H1 (cell line): Measurements from ENCODE around the gene LSM4. TPM values are rescaled to one million over a fixed set of nuclear protein-coding genes. Genes with fewer than 3 reads are reported as not detected.

Experiments used
- CTCF ChIA-PET: fragments of 300-600 bp; sonication (Branson Sonifier 250); formaldehyde crosslinking; loops from one replicate; lab custom pipeline; 2021; ENCODE audit not compliant: partially characterized antibody; lab: Charles Lee
- POLR2A ChIA-PET: fragments of 300-600 bp; sonication (Branson Sonifier 250); formaldehyde crosslinking; loops from one replicate; lab custom pipeline; 2021; ENCODE audit warnings: inconsistent platforms; ENCODE audit not compliant: partially characterized antibody; lab: Charles Lee
- DNase-seq, 2 experiments: peaks; one replicate each; pipeline versions ENCODE4 v3.0.0 to v3.0.0-alpha.2; 2010 to 2022; ENCODE audit warnings: low spot score in 2 of 2, low read depth in 1 of 2, mixed read lengths in 1 of 2
- FAIRE-seq: peaks from 2 replicates; lab custom pipeline; 2011; peaks lifted over from hg19 to GRCh38; lab: Jason Lieb, UNC
- H2AFZ ChIP-seq: 2 replicates; pipeline ENCODE4 v1.8.1; 2012; ENCODE audit warnings: low read length, inconsistent platforms
- H2AK5ac ChIP-seq: 2 replicates; pipeline ENCODE4 v1.6.1; 2013; ENCODE audit warnings: low read depth, low read length
- H2BK120ac ChIP-seq: replicated peaks from 2 replicates; pipeline ENCODE3; 2013; ENCODE audit warnings: low read depth, low read length, inconsistent platforms
- H2BK12ac ChIP-seq: 2 replicates; pipeline ENCODE4 v1.6.1; 2013; ENCODE audit warnings: low read depth, low read length
- H2BK15ac ChIP-seq: 2 replicates; pipeline ENCODE4 v1.6.1; 2013; ENCODE audit warnings: low read length
- H2BK20ac ChIP-seq: 2 replicates; pipeline ENCODE4 v1.6.1; 2013; ENCODE audit warnings: low read length
- H2BK5ac ChIP-seq: 2 replicates; pipeline ENCODE4 v1.6.1; 2013; ENCODE audit warnings: low read depth, low read length
- H3K14ac ChIP-seq: 2 replicates; pipeline ENCODE4 v1.6.1; 2013; ENCODE audit warnings: inconsistent platforms; ENCODE audit not compliant: insufficient read length
- H3K18ac ChIP-seq: 2 replicates; pipeline ENCODE4 v1.6.1; 2013; ENCODE audit warnings: low read length; ENCODE audit errors: extremely low read depth
- H3K23ac ChIP-seq: 2 replicates; pipeline ENCODE4 v1.6.1; 2013; ENCODE audit warnings: inconsistent platforms; ENCODE audit not compliant: insufficient read length
- H3K23me2 ChIP-seq: 2 replicates; pipeline ENCODE4 v1.6.1; 2013; ENCODE audit warnings: low read depth, low read length
- H3K27ac ChIP-seq: 2 replicates; pipeline ENCODE4 v1.6.1; 2011; ENCODE audit warnings: low read depth, low read length, inconsistent platforms
- H3K27me3 ChIP-seq, 4 experiments: replicated peaks in 1 of 4; 1 replicate in 1 of 4; 2 replicates in 3 of 4; pipeline versions ENCODE4 v1.6.1 to v1.8.1; 2011 to 2013; ENCODE audit warnings: low read length in 3 of 4, mild to moderate bottlenecking in 3 of 4, inconsistent platforms in 2 of 4, mixed read lengths in 2 of 4, moderate library complexity in 1 of 4; ENCODE audit not compliant: control insufficient read depth in 3 of 4, insufficient read depth in 3 of 4; ENCODE audit errors: extremely low read depth in 1 of 4
- H3K36me3 ChIP-seq, 4 experiments: 2 replicates each; pipeline versions ENCODE4 v1.6.1 to v1.8.1; 2011 to 2013; ENCODE audit warnings: mild to moderate bottlenecking in 4 of 4, low read length in 3 of 4, moderate library complexity in 2 of 4, control low read depth in 1 of 4, inconsistent platforms in 1 of 4; ENCODE audit not compliant: insufficient read depth in 4 of 4, control insufficient read depth in 2 of 4
- H3K4ac ChIP-seq: replicated peaks from 2 replicates; pipeline ENCODE3; 2013; ENCODE audit warnings: low read length, low read depth, mixed read lengths, inconsistent platforms; ENCODE audit not compliant: insufficient read length
- H3K4me1 ChIP-seq, 4 experiments: replicated peaks in 1 of 4; 1 replicate in 1 of 4; 2 replicates in 3 of 4; pipeline versions ENCODE4 v1.6.1 to v1.8.1; 2011 to 2013; ENCODE audit warnings: low read length in 3 of 4, inconsistent platforms in 2 of 4, mixed read lengths in 1 of 4; ENCODE audit not compliant: insufficient read depth in 4 of 4, control insufficient read depth in 3 of 4
- H3K4me2 ChIP-seq, 2 experiments: 2 replicates each; pipeline versions ENCODE4 v1.6.1 to v1.8.1; 2011 to 2013; ENCODE audit warnings: low read depth in 2 of 2, low read length in 2 of 2, control low read depth in 1 of 2, inconsistent platforms in 1 of 2, mild to moderate bottlenecking in 1 of 2; ENCODE audit not compliant: insufficient read depth in 1 of 2
- H3K4me3 ChIP-seq, 4 experiments: fragments of 200-600, 300-600 bp in 1 of 4; sonication (generic), shearing (Covaris generic), sonication (Bioruptor Twin) in 1 of 4; 2 replicates each; pipeline versions ENCODE4 v1.5.1 to v1.8.1; 2011 to 2016; ENCODE audit warnings: low read length in 4 of 4, low read depth in 3 of 4, control low read depth in 2 of 4, inconsistent platforms in 2 of 4, mild to moderate bottlenecking in 2 of 4, mixed read lengths in 1 of 4, moderate library complexity in 1 of 4; ENCODE audit not compliant: insufficient read depth in 2 of 4; ENCODE audit errors: extremely low read depth in 1 of 4
- H3K56ac ChIP-seq: replicated peaks from 2 replicates; pipeline ENCODE3; 2013; ENCODE audit warnings: low read depth, mild to moderate bottlenecking, mixed read lengths, low read length, inconsistent platforms; ENCODE audit not compliant: insufficient read length
- H3K79me1 ChIP-seq: 2 replicates; pipeline ENCODE4 v1.6.1; 2013; ENCODE audit warnings: low read depth, low read length, control low read depth
- H3K79me2 ChIP-seq, 2 experiments: 2 replicates each; pipeline versions ENCODE4 v1.6.1 to v1.8.1; 2012 to 2013; ENCODE audit warnings: low read length in 2 of 2, mild to moderate bottlenecking in 2 of 2, inconsistent platforms in 1 of 2; ENCODE audit not compliant: insufficient read depth in 2 of 2, control insufficient read depth in 1 of 2
- H3K9ac ChIP-seq, 4 experiments: replicated peaks in 1 of 4; 1 replicate in 1 of 4; 2 replicates in 3 of 4; pipeline versions ENCODE4 v1.6.1 to v1.8.1; 2011 to 2013; ENCODE audit warnings: low read depth in 3 of 4, low read length in 3 of 4, control low read depth in 2 of 4, mild to moderate bottlenecking in 2 of 4, moderate library complexity in 2 of 4, inconsistent platforms in 1 of 4; ENCODE audit errors: extremely low read depth in 1 of 4
- H3K9me3 ChIP-seq, 2 experiments: 2 replicates each; pipeline versions ENCODE4 v1.6.1 to v1.8.1; 2012 to 2013; ENCODE audit warnings: mild to moderate bottlenecking in 2 of 2, moderate library complexity in 2 of 2, control low read depth in 1 of 2, inconsistent platforms in 1 of 2, low read depth in 1 of 2, low read length in 1 of 2, mixed read lengths in 1 of 2; ENCODE audit not compliant: insufficient read depth in 2 of 2
- H4K20me1 ChIP-seq, 2 experiments: replicated peaks in 1 of 2; 2 replicates each; pipeline versions ENCODE3 to v1.8.1; 2011 to 2013; ENCODE audit warnings: inconsistent platforms in 2 of 2, low read length in 2 of 2, mild to moderate bottlenecking in 1 of 2; ENCODE audit not compliant: insufficient read depth in 2 of 2, control insufficient read depth in 1 of 2
- H4K5ac ChIP-seq: 2 replicates; pipeline ENCODE4 v1.6.1; 2013; ENCODE audit warnings: low read length, low read depth, mixed read lengths, inconsistent platforms; ENCODE audit not compliant: insufficient read length
- H4K8ac ChIP-seq: 2 replicates; pipeline ENCODE4 v1.8.0; 2013; ENCODE audit warnings: mild to moderate bottlenecking, moderate library complexity, low read length, inconsistent platforms; ENCODE audit not compliant: insufficient read depth; ENCODE audit errors: extremely low read depth
- H4K91ac ChIP-seq: replicated peaks from 2 replicates; pipeline ENCODE3; 2013; ENCODE audit warnings: low read length, mixed read lengths, inconsistent platforms; ENCODE audit not compliant: insufficient read length
- BRCA1 ChIP-seq: IDR thresholded peaks from 2 replicates; pipeline ENCODE4 v1.6.1; 2012; ENCODE audit warnings: low read depth, low read length, improper control_type of control experiment
- HDAC2 ChIP-seq, 2 experiments: fragments of 300-600 bp in 1 of 2; sonication (generic) in 1 of 2; IDR thresholded peaks; 2 replicates each; pipeline ENCODE4 v1.6.1; 2011 to 2012; ENCODE audit warnings: low read depth in 2 of 2, low read length in 2 of 2, mild to moderate bottlenecking in 2 of 2, moderate library complexity in 2 of 2, borderline replicate concordance in 1 of 2, inconsistent platforms in 1 of 2
- JUN ChIP-seq: IDR thresholded peaks from 2 replicates; pipeline ENCODE4 v1.6.1; 2011; ENCODE audit warnings: low read depth, mild to moderate bottlenecking, improper control_type of control experiment, low read length
- NRF1 ChIP-seq: IDR thresholded peaks from 2 replicates; pipeline ENCODE4 v1.6.1; 2011; ENCODE audit warnings: mild to moderate bottlenecking, low read depth, low read length, improper control_type of control experiment
- PHF8 ChIP-seq: fragments of 200-600 bp; sonication (generic); conservative IDR thresholded peaks from 2 replicates; pipeline ENCODE4 v1.7.1; 2012; ENCODE audit warnings: low read depth, mild to moderate bottlenecking, inconsistent platforms, low read length, moderate library complexity
- RXRA ChIP-seq: IDR thresholded peaks from 2 replicates; pipeline ENCODE4 v1.6.1; 2011; ENCODE audit warnings: low read depth, mild to moderate bottlenecking, low read length, moderate library complexity; ENCODE audit not compliant: insufficient read depth
- SP2 ChIP-seq: IDR thresholded peaks from 2 replicates; pipeline ENCODE4 v1.6.1; 2012; ENCODE audit warnings: mild to moderate bottlenecking, low read length, inconsistent platforms
- SUZ12 ChIP-seq: fragments of 200-600 bp; sonication (generic); IDR thresholded peaks from 2 replicates; pipeline ENCODE4 v1.6.1; 2012; ENCODE audit warnings: mild to moderate bottlenecking, inconsistent platforms, low read length, moderate library complexity, mixed read lengths
- TAF7 ChIP-seq: optimal IDR thresholded peaks from 2 replicates; pipeline ENCODE3; 2011; ENCODE audit warnings: low read depth, mild to moderate bottlenecking, inconsistent platforms, low read length, moderate library complexity, borderline replicate concordance
- TBP ChIP-seq: IDR thresholded peaks from 2 replicates; pipeline ENCODE4 v1.6.1; 2011; ENCODE audit warnings: low read depth, low read length, improper control_type of control experiment
- TCF12 ChIP-seq: IDR thresholded peaks from 2 replicates; pipeline ENCODE4 v1.6.1; 2011; ENCODE audit warnings: low read depth, mild to moderate bottlenecking, low read length
- WGBS, 2 experiments: shearing (Covaris generic) in 1 of 2; methylation state at CpG; one replicate each; pipeline versions ENCODE4 v1.1.6 to v1.1.7; 2013 to 2015; ENCODE audit warnings: low lambda C conversion rate in 2 of 2, mixed read lengths in 2 of 2, inconsistent platforms in 1 of 2, low coverage in 1 of 2, missing lambda C conversion rate in 1 of 2; ENCODE audit not compliant: insufficient replicate concordance in 2 of 2, insufficient coverage in 1 of 2, insufficient read length in 1 of 2; ENCODE audit errors: extremely low coverage in 1 of 2, missing lambda C conversion rate in 1 of 2; 5-methylcytosine and 5-hydroxymethylcytosine counted together
- polyA plus RNA-seq, 7 experiments: library from polyadenylated mRNA; depleted of rRNA in 3 of 7; stranded (reverse) in 5 of 7; unstranded in 2 of 7; fragments of >200 nt in 5 of 7; fragments of 200-250 nt in 2 of 7; gene quantifications; 1 replicate in 5 of 7; 2 replicates in 1 of 7; 4 replicates in 1 of 7; pipeline versions ENCODE4 v1.2.1 to v1.2.3, GENCODE V29; 2011 to 2013; ENCODE audit warnings: missing spikeins in 2 of 7, mixed read lengths in 2 of 7
- total RNA-seq: library from RNA; stranded (reverse); fragmentation: NEBNext Ultra II Directional; extraction: Animal tissue kit (Norgen Biotek cat#: 25700); gene quantifications from 2 replicates; pipeline ENCODE4 v1.2.1, GENCODE V29; 2021
- TF ChIP-seq, protein P1 (sequence below): IDR thresholded peaks from 2 replicates; pipeline ENCODE4 v1.6.1; 2011; ENCODE audit warnings: low read depth, mild to moderate bottlenecking, low read length; ENCODE audit not compliant: insufficient read depth

Gene LSM4
- total and polyA plus RNA-seq, 2 of the 8 experiments (the other 6 are each of a cell fraction or from before 2014, with no cell fraction given), result 302 to 319 TPM

DNA sequence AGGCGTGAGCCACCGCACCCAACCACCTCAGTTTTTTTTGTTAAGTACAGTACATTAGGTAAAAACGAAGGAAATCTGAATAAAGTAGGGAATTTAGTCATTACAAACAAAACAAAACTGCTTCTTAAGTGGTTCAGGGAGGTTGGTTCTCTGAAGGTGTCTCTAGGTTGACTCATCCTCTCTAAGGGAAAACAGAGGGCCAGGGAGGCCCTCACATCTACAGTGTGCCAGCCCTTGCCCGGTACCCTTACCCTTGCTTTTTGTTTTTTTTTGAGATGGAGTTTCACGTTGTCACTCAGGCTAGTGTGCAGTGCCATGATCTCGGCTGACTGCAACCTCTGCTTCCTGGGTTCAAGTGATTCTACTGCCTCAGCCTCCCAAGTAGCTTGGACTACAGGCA is 24.3 kb downstream of the LSM4 start:
- H3K23me2 ChIP-seq, result peaks cover 11% of the 10 kb centered on the region; the same call in 1 of the 2 replicates
- no peak overlapping the region for H3K4ac ChIP-seq
- H2BK120ac ChIP-seq, result no peak overlapping the region
- WGBS, 2 experiments, result 93% methylated on average over 6 of the region's 6 CpGs; no CpG with 5 or more reads in 1 of the 2 experiments
- H2BK12ac ChIP-seq, result 0 out of 2 replicates have a peak overlapping the region, but pooled peaks have one; percentile 39
- no peak overlapping the region for H3K27ac ChIP-seq
- no peak overlapping the region for H2AK5ac ChIP-seq
- H3K56ac ChIP-seq, result no peak overlapping the region
- DNase-seq, result no peak
- H3K4me2 ChIP-seq, result no peak overlapping the region
- H3K23ac ChIP-seq, result no peak overlapping the region
- ChIA-PET CTCF (interaction anchor here (1.3 to 1.8 kb wide), 2 partner anchors 19 to 30 kb away, joined by 4 to 5 read pairs; no protein-coding TSS in a partner anchor), POLR2A (interaction anchor here (1.3 to 10.4 kb wide), 2 partner anchors 17 to 18 kb away, joined by 4 to 141 read pairs; partner anchors contain the start of gene JUND)
- H4K20me1 ChIP-seq, result peaks cover 0 to 8% of the 10 kb centered on the region in 2 experiments
- no peak for FAIRE-seq
- H3K18ac ChIP-seq, result no peak overlapping the region
- 0 out of 2 replicates have a peak overlapping the region, but pooled peaks have one; percentile 16 for H2BK5ac ChIP-seq
- no peak overlapping the region for H2AFZ ChIP-seq
- H3K9me3 ChIP-seq, result no peaks in the 10 kb centered on the region
- H3K4me1 ChIP-seq, result peaks cover 0 to 17% (median 13%) of the 10 kb centered on the region in 4 experiments; a peak in 6 of 7 replicates
- H4K5ac ChIP-seq, result no peak overlapping the region
- H3K27me3 ChIP-seq, result no peaks in the 10 kb centered on the region
- H4K91ac ChIP-seq, result no peak overlapping the region
- peak overlapping the region; percentile 8; the same call in 1 of the 2 replicates for H4K8ac ChIP-seq
- no peak overlapping the region; the same call in 1 of the 2 replicates for H2BK20ac ChIP-seq
- no peak overlapping the region for H3K9ac ChIP-seq
- no peaks in the 10 kb centered on the region for H3K79me1 ChIP-seq
- no peaks in the 10 kb centered on the region for H3K79me2 ChIP-seq
- H3K4me3 ChIP-seq, result no peak overlapping the region
- H3K14ac ChIP-seq, result no peak overlapping the region
- H3K36me3 ChIP-seq, result no peaks in the 10 kb centered on the region; a peak in 1 of 8 replicates
- H2BK15ac ChIP-seq, result no peak overlapping the region
- TF ChIP-seq PHF8, result no peak
- TF ChIP-seq BRCA1, result no peak
- no peak for TF ChIP-seq TAF7
- TF ChIP-seq SUZ12, result no peak
- TF ChIP-seq RXRA, result no peak
- no peak for TF ChIP-seq NRF1
- no peak for TF ChIP-seq HDAC2 (IDR thresholded peaks at IDR 0.05; ENCODE audit: borderline replicate concordance in 1 of 2, low read depth in 2 of 2, low read length in 2 of 2)
- no peak for TF ChIP-seq SP2
- TF ChIP-seq TCF12, result no peak
- TF ChIP-seq, protein P1, sequence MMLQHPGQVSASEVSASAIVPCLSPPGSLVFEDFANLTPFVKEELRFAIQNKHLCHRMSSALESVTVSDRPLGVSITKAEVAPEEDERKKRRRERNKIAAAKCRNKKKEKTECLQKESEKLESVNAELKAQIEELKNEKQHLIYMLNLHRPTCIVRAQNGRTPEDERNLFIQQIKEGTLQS, result no peak
- TF ChIP-seq TBP, result no peak
- TF ChIP-seq JUN, result no peak
